Measurements from ENCODE around the gene SYT9. TPM values are rescaled to one million over a fixed set of nuclear protein-coding genes. Genes with fewer than 3 reads are reported as not detected.

The SYT9 gene
- total and polyA plus RNA-seq, 8 donors = 0.10 to 0.89 (median 0.31) TPM; not detected in 3

DNA sequence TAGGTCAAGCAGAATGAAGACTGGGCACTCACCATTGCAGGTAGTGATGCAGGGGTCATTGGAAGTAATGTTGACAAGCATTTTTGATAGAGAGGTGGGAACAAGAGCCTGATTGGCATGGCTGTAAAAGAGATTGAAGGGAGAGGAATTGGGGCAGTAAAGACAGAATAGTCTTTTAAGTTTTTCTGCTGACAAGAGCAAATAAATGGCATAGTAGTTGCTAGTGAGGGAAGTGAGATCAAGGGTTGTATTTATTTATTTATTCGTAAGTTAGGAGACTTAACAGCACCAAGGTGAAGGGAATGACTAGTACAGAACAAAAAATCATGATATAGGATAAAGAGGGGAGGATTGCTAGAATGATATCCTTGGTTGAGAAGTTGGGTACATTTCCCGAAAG, 11.0 kb downstream of the SYT9 start:
- no peaks in the 10 kb centered on the region for H3K9me3 ChIP-seq
- H3K36me3 ChIP-seq = no peaks in the 10 kb centered on the region
- no peak overlapping the region for H3K4me3 ChIP-seq
- intact Hi-C loops (cut with DNase I; ENCODE audit: low total_unique reads) = no loop called here
- WGBS, 5 donors = 24 to 52% (median 35%) methylated on average over 2 of the region's 2 CpGs
- no peak for DNase-seq
- no peak overlapping the region for H3K27ac ChIP-seq
- TF ChIP-seq POLR2AphosphoS5 (IDR thresholded peaks at IDR 0.05) = no peak
- TF ChIP-seq, protein P1, sequence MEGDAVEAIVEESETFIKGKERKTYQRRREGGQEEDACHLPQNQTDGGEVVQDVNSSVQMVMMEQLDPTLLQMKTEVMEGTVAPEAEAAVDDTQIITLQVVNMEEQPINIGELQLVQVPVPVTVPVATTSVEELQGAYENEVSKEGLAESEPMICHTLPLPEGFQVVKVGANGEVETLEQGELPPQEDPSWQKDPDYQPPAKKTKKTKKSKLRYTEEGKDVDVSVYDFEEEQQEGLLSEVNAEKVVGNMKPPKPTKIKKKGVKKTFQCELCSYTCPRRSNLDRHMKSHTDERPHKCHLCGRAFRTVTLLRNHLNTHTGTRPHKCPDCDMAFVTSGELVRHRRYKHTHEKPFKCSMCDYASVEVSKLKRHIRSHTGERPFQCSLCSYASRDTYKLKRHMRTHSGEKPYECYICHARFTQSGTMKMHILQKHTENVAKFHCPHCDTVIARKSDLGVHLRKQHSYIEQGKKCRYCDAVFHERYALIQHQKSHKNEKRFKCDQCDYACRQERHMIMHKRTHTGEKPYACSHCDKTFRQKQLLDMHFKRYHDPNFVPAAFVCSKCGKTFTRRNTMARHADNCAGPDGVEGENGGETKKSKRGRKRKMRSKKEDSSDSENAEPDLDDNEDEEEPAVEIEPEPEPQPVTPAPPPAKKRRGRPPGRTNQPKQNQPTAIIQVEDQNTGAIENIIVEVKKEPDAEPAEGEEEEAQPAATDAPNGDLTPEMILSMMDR (IDR thresholded peaks at IDR 0.05) = no peak
- TF ChIP-seq POLR2A (IDR thresholded peaks at IDR 0.05) = no peak
- TF ChIP-seq EP300 (IDR thresholded peaks at IDR 0.05) = no peak
- H3K27me3 ChIP-seq = no peaks in the 10 kb centered on the region
- H3K4me1 ChIP-seq = no peaks in the 10 kb centered on the region

DNA sequence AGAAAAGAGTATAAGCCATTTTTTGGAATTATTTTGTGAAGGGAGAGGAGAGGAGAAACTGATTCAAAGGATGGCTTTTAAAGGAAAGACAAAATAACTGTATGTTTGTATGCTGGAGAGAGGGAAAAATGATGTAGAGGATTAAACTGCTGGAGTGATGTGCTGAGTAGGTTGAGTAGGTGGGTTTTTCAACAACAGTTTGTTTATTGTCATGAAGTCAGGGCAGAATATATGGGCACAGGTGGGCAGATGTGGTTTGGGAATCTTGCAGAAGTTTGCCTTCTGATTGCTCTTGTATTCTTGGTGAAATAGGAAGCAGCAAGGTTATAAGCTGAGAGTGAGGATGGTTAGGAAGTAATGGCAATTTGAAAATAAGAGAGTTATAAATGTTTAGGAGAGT, 12.1 kb downstream of the SYT9 start:
- intact Hi-C loops (cut with DNase I; ENCODE audit: low total_unique reads) = no loop called here
- Histone ChIP-seq H3K4me1 (no peaks in the 10 kb centered on the region), H3K4me3 (no peak overlapping the region), H3K27me3 (no peaks in the 10 kb centered on the region), H3K27ac (no peak overlapping the region), H3K9me3 (no peaks in the 10 kb centered on the region), H3K36me3 (no peaks in the 10 kb centered on the region)
- TF ChIP-seq, protein P1 (IDR thresholded peaks at IDR 0.05) = no peak
- no peak for TF ChIP-seq EP300 (IDR thresholded peaks at IDR 0.05)
- no peak for TF ChIP-seq POLR2A (IDR thresholded peaks at IDR 0.05)
- no peak for TF ChIP-seq POLR2AphosphoS5 (IDR thresholded peaks at IDR 0.05)
- no peak for DNase-seq

DNA sequence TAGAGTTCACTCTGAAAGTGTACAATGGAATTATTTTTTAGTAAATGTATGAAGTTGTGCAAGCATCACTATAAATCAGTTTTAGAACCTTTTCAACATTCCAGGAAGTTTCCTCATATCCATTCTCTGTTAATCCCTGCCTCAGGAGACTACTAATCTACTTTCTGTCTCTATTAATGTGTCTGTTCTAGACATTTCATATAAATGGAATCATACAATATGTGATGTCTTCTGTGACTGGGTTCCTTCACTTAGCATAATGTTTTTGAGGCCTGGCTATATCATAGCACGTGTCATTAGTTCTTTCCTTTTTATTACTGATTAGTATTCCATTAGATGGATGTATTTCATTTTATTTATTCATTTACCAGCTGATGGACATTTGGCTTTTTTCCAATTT, 17.1 kb downstream of the SYT9 start:
- H3K4me3 ChIP-seq = no peak overlapping the region
- H3K9me3 ChIP-seq = no peaks in the 10 kb centered on the region
- no peaks in the 10 kb centered on the region for H3K36me3 ChIP-seq
- no peaks in the 10 kb centered on the region for H3K27me3 ChIP-seq
- no peaks in the 10 kb centered on the region for H3K4me1 ChIP-seq
- intact Hi-C loops (cut with DNase I; ENCODE audit: low total_unique reads) = no loop called here
- no peak for DNase-seq
- no peak overlapping the region for H3K27ac ChIP-seq
- 38 to 53% (median 45%) methylated on average over 1 of the region's 1 CpG for WGBS, 5 donors
- TF ChIP-seq POLR2AphosphoS5 (IDR thresholded peaks at IDR 0.05) (no peak), POLR2A (IDR thresholded peaks at IDR 0.05) (no peak), EP300 (IDR thresholded peaks at IDR 0.05) (no peak)
- TF ChIP-seq, protein P1 (IDR thresholded peaks at IDR 0.05) = no peak

DNA sequence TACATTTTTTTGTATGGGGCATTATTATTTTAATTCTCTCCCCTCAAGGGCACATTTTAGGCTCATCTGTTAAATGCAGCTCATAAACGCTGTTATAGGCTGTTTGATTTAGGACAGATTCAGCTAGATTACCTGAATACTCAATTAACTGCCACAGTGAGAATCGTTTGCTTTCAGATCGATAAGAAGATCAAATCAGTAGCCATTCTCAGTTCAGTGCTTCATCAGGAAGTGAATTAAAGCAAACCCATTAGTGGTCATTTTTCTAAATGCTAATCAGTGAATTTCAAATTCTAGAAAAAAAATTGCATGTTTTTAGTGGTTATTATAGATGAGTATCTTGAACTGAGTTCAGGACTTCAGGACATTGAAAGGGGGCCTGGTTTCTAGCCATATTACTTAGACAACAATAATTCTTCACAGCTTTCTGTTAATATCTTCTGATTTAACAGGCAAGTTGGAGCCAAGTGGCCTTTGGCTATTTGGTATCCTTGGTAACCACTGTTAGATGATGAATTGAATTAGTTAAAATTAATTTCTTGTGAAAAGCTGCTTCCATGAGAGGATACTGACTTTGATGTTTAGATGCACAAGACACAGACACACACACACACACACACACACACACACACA, 18.6 kb downstream of the SYT9 start:
- intact Hi-C loops (cut with DNase I; ENCODE audit: low total_unique reads) = no loop called here
- Histone ChIP-seq H3K27ac (no peak overlapping the region), H3K4me1 (no peaks in the 10 kb centered on the region), H3K27me3 (no peaks in the 10 kb centered on the region), H3K4me3 (no peak overlapping the region), H3K36me3 (no peaks in the 10 kb centered on the region), H3K9me3 (no peaks in the 10 kb centered on the region)
- no peak for DNase-seq
- 31 to 69% (median 61%) methylated on average over 3 of the region's 3 CpGs for WGBS, 5 donors
- no peak for TF ChIP-seq EP300 (IDR thresholded peaks at IDR 0.05)
- TF ChIP-seq POLR2AphosphoS5 (IDR thresholded peaks at IDR 0.05) = no peak
- no peak for TF ChIP-seq POLR2A (IDR thresholded peaks at IDR 0.05)
- TF ChIP-seq, protein P1 (IDR thresholded peaks at IDR 0.05) = no peak

Data from stomach (tissue), 9 donors.